Measurements from ENCODE around the gene SAP130.

DNA sequence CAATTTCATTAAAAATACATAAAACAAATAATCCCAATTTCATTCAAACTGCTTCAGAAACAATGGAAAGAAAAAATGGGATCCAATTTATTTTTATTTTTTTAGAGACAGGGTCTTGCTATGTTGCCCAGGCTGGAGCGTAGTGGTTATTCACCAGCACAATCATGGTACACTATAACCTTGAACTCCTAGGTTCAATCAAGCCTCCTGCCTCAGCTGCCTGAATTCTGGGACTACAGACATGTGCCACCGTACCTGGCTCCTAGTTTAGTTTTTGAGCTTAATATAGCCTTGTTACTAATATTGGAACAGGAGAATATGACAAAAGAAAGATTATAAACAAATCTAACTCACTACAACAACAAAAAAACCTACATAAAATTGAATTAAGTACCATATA is 34.2 kb downstream of the SAP130 start:
- TF ChIP-seq, protein P1, sequence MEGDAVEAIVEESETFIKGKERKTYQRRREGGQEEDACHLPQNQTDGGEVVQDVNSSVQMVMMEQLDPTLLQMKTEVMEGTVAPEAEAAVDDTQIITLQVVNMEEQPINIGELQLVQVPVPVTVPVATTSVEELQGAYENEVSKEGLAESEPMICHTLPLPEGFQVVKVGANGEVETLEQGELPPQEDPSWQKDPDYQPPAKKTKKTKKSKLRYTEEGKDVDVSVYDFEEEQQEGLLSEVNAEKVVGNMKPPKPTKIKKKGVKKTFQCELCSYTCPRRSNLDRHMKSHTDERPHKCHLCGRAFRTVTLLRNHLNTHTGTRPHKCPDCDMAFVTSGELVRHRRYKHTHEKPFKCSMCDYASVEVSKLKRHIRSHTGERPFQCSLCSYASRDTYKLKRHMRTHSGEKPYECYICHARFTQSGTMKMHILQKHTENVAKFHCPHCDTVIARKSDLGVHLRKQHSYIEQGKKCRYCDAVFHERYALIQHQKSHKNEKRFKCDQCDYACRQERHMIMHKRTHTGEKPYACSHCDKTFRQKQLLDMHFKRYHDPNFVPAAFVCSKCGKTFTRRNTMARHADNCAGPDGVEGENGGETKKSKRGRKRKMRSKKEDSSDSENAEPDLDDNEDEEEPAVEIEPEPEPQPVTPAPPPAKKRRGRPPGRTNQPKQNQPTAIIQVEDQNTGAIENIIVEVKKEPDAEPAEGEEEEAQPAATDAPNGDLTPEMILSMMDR (IDR thresholded peaks at IDR 0.05; ENCODE audit: borderline replicate concordance, extremely low read depth, low read length, poor library complexity, severe bottlenecking) = no peak
- TF ChIP-seq EZH2 (IDR thresholded peaks at IDR 0.05; ENCODE audit: borderline replicate concordance, low read depth, low read length, severe bottlenecking) = no peak

All from DND-41 (cell line).